LNCAP (cell line): ENCODE results near the gene LSR.

ENCODE experiments used
- CTCF ChIP-seq: fragments of 450-650 bp; IDR thresholded peaks from 2 replicates; pipeline ENCODE4 v1.5.1; 2017; ENCODE audit warnings: mild to moderate bottlenecking

The LSR gene

GRCh38 chr19:35305181-35305580, 56.4 kb downstream of the LSR start:
- no peak for TF ChIP-seq CTCF

- no peak for TF ChIP-seq CTCF
Measured at GRCh38 chr19:35306473-35307246, 57.9 kb downstream of the LSR start.

GRCh38 chr19:35307931-35308330, 59.1 kb downstream of the LSR start:
- TF ChIP-seq CTCF = no peak

GRCh38 chr19:35308910-35309309, 60.1 kb downstream of the LSR start:
- TF ChIP-seq CTCF = no peak

- no peak for TF ChIP-seq CTCF
Measured at GRCh38 chr19:35309481-35310279, 60.9 kb downstream of the LSR start.

GRCh38 chr19:35310331-35310730, 61.5 kb downstream of the LSR start:
- TF ChIP-seq CTCF = no peak

- TF ChIP-seq CTCF = no peak
Measured at GRCh38 chr19:35310811-35311465, 62.1 kb downstream of the LSR start.
